ENCODE measurements around the gene MGST2. TPM values are rescaled to one million over a fixed set of nuclear protein-coding genes. Genes with fewer than 3 reads are reported as not detected.

MGST2 gene
- polyA plus RNA-seq, 1 donor from 2014 or later: 2.0 TPM

DNA sequence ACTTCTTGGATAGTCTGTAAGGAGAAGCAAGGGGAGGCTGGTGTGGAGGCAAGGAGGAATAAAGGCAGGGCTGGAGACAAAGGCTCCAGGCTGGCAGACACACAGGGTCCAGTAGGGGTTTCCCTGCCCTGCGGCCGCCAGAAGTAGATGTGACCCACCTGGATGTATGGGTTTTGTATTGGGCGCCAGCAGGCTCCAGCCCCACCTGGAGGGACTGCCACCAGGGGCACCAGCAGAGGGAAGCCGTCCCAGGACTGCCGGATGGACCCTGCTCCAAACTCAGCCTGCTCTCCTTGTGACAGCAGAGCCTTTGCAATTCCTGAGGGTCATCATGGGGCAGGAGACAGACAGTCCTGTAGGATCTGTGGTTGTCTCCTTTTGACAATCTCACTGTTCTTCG, 52.7 kb downstream of the MGST2 start:
- Histone ChIP-seq H2AFZ (ENCODE audit: low read depth, low read length) (no peak overlapping the region), H3K79me2 (replicated peaks; ENCODE audit: insufficient read depth, low read length) (no peaks in the 10 kb centered on the region), H3K27me3 (ENCODE audit: insufficient read depth, low read depth, low read length) (no peaks in the 10 kb centered on the region), H3K9me2 (ENCODE audit: insufficient read depth, low read length) (no peaks in the 10 kb centered on the region), H3K4me3 (ENCODE audit: low read length) (no peak overlapping the region), H3F3A (ENCODE audit: insufficient read depth, low read length, poor library complexity, severe bottlenecking) (no peaks in the 10 kb centered on the region), H4K20me1 (ENCODE audit: insufficient read depth) (no peaks in the 10 kb centered on the region), H3K9me3 (ENCODE audit: low read length) (no peaks in the 10 kb centered on the region), H3K36me3 (ENCODE audit: insufficient read depth, low read length) (peaks cover 9% of the 10 kb centered on the region), H3K4me2 (ENCODE audit: low read length) (no peak overlapping the region), H3K27ac (ENCODE audit: low read length) (no peak overlapping the region), H3K9ac (ENCODE audit: low read length) (no peak overlapping the region)
- TF ChIP-seq EZH2 (IDR thresholded peaks at IDR 0.05; ENCODE audit: borderline replicate concordance, insufficient read depth, low read length, poor library complexity, severe bottlenecking) (no peak), SMC3 (conservative IDR thresholded peaks at IDR 0.05; ENCODE audit: poor library complexity) (no peak), EP300 (conservative IDR thresholded peaks at IDR 0.05; ENCODE audit: poor library complexity, severe bottlenecking) (no peak), POLR2AphosphoS5 (IDR thresholded peaks at IDR 0.05) (no peak), MXI1 (conservative IDR thresholded peaks at IDR 0.05; ENCODE audit: poor library complexity, severe bottlenecking) (no peak), RAD21 (conservative IDR thresholded peaks at IDR 0.05) (no peak), TAF1 (IDR thresholded peaks at IDR 0.05; ENCODE audit: low read depth) (no peak)
- TF ChIP-seq, protein P1, sequence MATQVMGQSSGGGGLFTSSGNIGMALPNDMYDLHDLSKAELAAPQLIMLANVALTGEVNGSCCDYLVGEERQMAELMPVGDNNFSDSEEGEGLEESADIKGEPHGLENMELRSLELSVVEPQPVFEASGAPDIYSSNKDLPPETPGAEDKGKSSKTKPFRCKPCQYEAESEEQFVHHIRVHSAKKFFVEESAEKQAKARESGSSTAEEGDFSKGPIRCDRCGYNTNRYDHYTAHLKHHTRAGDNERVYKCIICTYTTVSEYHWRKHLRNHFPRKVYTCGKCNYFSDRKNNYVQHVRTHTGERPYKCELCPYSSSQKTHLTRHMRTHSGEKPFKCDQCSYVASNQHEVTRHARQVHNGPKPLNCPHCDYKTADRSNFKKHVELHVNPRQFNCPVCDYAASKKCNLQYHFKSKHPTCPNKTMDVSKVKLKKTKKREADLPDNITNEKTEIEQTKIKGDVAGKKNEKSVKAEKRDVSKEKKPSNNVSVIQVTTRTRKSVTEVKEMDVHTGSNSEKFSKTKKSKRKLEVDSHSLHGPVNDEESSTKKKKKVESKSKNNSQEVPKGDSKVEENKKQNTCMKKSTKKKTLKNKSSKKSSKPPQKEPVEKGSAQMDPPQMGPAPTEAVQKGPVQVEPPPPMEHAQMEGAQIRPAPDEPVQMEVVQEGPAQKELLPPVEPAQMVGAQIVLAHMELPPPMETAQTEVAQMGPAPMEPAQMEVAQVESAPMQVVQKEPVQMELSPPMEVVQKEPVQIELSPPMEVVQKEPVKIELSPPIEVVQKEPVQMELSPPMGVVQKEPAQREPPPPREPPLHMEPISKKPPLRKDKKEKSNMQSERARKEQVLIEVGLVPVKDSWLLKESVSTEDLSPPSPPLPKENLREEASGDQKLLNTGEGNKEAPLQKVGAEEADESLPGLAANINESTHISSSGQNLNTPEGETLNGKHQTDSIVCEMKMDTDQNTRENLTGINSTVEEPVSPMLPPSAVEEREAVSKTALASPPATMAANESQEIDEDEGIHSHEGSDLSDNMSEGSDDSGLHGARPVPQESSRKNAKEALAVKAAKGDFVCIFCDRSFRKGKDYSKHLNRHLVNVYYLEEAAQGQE (IDR thresholded peaks at IDR 0.05; ENCODE audit: borderline replicate concordance): no peak
- TF ChIP-seq, protein P2, sequence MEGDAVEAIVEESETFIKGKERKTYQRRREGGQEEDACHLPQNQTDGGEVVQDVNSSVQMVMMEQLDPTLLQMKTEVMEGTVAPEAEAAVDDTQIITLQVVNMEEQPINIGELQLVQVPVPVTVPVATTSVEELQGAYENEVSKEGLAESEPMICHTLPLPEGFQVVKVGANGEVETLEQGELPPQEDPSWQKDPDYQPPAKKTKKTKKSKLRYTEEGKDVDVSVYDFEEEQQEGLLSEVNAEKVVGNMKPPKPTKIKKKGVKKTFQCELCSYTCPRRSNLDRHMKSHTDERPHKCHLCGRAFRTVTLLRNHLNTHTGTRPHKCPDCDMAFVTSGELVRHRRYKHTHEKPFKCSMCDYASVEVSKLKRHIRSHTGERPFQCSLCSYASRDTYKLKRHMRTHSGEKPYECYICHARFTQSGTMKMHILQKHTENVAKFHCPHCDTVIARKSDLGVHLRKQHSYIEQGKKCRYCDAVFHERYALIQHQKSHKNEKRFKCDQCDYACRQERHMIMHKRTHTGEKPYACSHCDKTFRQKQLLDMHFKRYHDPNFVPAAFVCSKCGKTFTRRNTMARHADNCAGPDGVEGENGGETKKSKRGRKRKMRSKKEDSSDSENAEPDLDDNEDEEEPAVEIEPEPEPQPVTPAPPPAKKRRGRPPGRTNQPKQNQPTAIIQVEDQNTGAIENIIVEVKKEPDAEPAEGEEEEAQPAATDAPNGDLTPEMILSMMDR (IDR thresholded peaks at IDR 0.05; ENCODE audit: poor library complexity, severe bottlenecking): no peak

DNA sequence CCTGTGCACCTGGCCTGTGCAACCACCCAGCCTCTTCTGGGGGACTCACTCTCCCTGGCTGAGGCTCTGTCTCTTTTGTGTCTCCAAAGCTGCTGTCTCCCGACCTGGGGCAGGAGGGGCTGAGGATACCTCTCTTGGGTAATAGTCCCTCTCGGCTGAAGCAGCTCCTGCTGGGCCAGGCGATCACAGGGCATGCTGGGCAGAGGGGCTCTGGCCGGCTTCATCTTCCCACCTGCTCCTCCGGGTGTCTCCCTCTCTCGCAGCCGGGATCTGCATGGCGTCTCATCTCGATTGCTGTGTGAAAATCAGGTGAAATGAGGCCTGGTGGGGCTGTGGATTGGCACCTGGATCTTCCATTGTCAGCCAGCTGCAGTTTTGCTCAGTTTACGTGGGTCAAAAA, 53.2 kb downstream of the MGST2 start:
- no peaks in the 10 kb centered on the region for H3K9me3 ChIP-seq (ENCODE audit: low read length)
- no peak overlapping the region for H3K4me2 ChIP-seq (ENCODE audit: low read length)
- peaks cover 9% of the 10 kb centered on the region for H3K36me3 ChIP-seq (ENCODE audit: insufficient read depth, low read length)
- no peak overlapping the region for H2AFZ ChIP-seq (ENCODE audit: low read depth, low read length)
- no peaks in the 10 kb centered on the region for H3F3A ChIP-seq (ENCODE audit: insufficient read depth, low read length, poor library complexity, severe bottlenecking)
- no peak overlapping the region for H3K4me3 ChIP-seq (ENCODE audit: low read length)
- H3K27me3 ChIP-seq (ENCODE audit: insufficient read depth, low read depth, low read length): no peaks in the 10 kb centered on the region
- H3K79me2 ChIP-seq (replicated peaks; ENCODE audit: insufficient read depth, low read length): no peaks in the 10 kb centered on the region
- H3K27ac ChIP-seq (ENCODE audit: low read length): no peak overlapping the region
- no peaks in the 10 kb centered on the region for H4K20me1 ChIP-seq (ENCODE audit: insufficient read depth)
- no peak overlapping the region for H3K9ac ChIP-seq (ENCODE audit: low read length)
- no peaks in the 10 kb centered on the region for H3K9me2 ChIP-seq (ENCODE audit: insufficient read depth, low read length)
- no peak for TF ChIP-seq RAD21 (conservative IDR thresholded peaks at IDR 0.05)
- TF ChIP-seq SMC3 (conservative IDR thresholded peaks at IDR 0.05; ENCODE audit: poor library complexity): no peak
- no peak for TF ChIP-seq TAF1 (IDR thresholded peaks at IDR 0.05; ENCODE audit: low read depth)

All from neural cell (in vitro differentiated cells).